ENCODE measurements around the gene UTP14A. TPM values are rescaled to one million over a fixed set of nuclear protein-coding genes. Genes with fewer than 3 reads are reported as not detected.
A peak's percentile ranks its signal among the peaks of the same experiment; 100 is the strongest.

The UTP14A gene
- total and polyA plus RNA-seq, 2 experiments from 2014 or later: 13.3 to 15.9 TPM

- Histone ChIP-seq H3K27me3 (replicated peaks; ENCODE audit: insufficient read depth) (no peaks in the 10 kb centered on the region), H3K4me1 (ENCODE audit: insufficient read depth) (no peaks in the 10 kb centered on the region), H3K9ac (no peak overlapping the region), H4K20me1 (ENCODE audit: insufficient read depth) (no peaks in the 10 kb centered on the region), H3K9me3 (ENCODE audit: low read depth) (no peaks in the 10 kb centered on the region), H3K4me3 (no peak overlapping the region), H3K36me3 (ENCODE audit: low read depth) (no peaks in the 10 kb centered on the region), H3K9me2 (ENCODE audit: insufficient read depth) (no peaks in the 10 kb centered on the region), H3F3A (ENCODE audit: insufficient read depth) (no peaks in the 10 kb centered on the region), H3K79me2 (ENCODE audit: insufficient read depth) (no peaks in the 10 kb centered on the region), H3K27ac (no peak overlapping the region), H2AFZ (no peak overlapping the region), H3K4me2 (ENCODE audit: unreplicated experiment) (no peak overlapping the region)
- WGBS, 2 experiments (ENCODE audit: low coverage in 1 of 2, low lambda C conversion rate in 2 of 2, missing lambda C conversion rate in 2 of 2): 83 to 85% methylated on average over 9 to 10 of the region's 10 CpGs
- no peak for TF ChIP-seq EZH2phosphoT487 (IDR thresholded peaks at IDR 0.05; ENCODE audit: insufficient read depth, low read depth)
- no peak for TF ChIP-seq EZH2 (IDR thresholded peaks at IDR 0.05; ENCODE audit: insufficient read depth, poor library complexity, severe bottlenecking)
- no peak for DNase-seq
- in situ Hi-C loops (cut with MboI): no loop called here
Observed at GRCh38 chrX:129956145-129956544, 50.2 kb downstream of the UTP14A start.

GRCh38 chrX:129956765-129957164 lies 50.8 kb downstream of the UTP14A start:
- Histone ChIP-seq H3K4me3 (peak overlapping the region; percentile 58), H4K20me1 (ENCODE audit: insufficient read depth) (no peaks in the 10 kb centered on the region), H3K9me3 (ENCODE audit: low read depth) (no peaks in the 10 kb centered on the region), H3F3A (ENCODE audit: insufficient read depth) (no peaks in the 10 kb centered on the region), H3K9ac (no peak overlapping the region), H2AFZ (no peak overlapping the region), H3K36me3 (ENCODE audit: low read depth) (no peaks in the 10 kb centered on the region), H3K4me2 (ENCODE audit: unreplicated experiment) (peak overlapping the region; percentile 53), H3K4me1 (ENCODE audit: insufficient read depth) (no peaks in the 10 kb centered on the region), H3K27me3 (replicated peaks; ENCODE audit: insufficient read depth) (no peaks in the 10 kb centered on the region), H3K27ac (no peak overlapping the region), H3K9me2 (ENCODE audit: insufficient read depth) (no peaks in the 10 kb centered on the region), H3K79me2 (ENCODE audit: insufficient read depth) (no peaks in the 10 kb centered on the region)
- TF ChIP-seq EZH2phosphoT487 (IDR thresholded peaks at IDR 0.05; ENCODE audit: insufficient read depth, low read depth) (no peak), EZH2 (IDR thresholded peaks at IDR 0.05; ENCODE audit: insufficient read depth, poor library complexity, severe bottlenecking) (no peak)
- WGBS, 2 experiments (ENCODE audit: low coverage in 1 of 2, low lambda C conversion rate in 2 of 2, missing lambda C conversion rate in 2 of 2): 0 to 4% methylated on average over 5 to 20 of the region's 20 CpGs
- DNase-seq: no peak
- in situ Hi-C loops (cut with MboI): no loop called here

GRCh38 chrX:129957241-129958082 lies 51.5 kb downstream of the UTP14A start:
- Histone ChIP-seq H3K9me2 (ENCODE audit: insufficient read depth) (no peaks in the 10 kb centered on the region), H3F3A (ENCODE audit: insufficient read depth) (no peaks in the 10 kb centered on the region), H3K27ac (no peak overlapping the region), H3K4me1 (ENCODE audit: insufficient read depth) (no peaks in the 10 kb centered on the region), H3K79me2 (ENCODE audit: insufficient read depth) (no peaks in the 10 kb centered on the region), H3K36me3 (ENCODE audit: low read depth) (no peaks in the 10 kb centered on the region), H3K4me3 (peak overlapping the region; percentile 58), H4K20me1 (ENCODE audit: insufficient read depth) (no peaks in the 10 kb centered on the region), H3K4me2 (ENCODE audit: unreplicated experiment) (peak overlapping the region; percentile 53), H3K9me3 (ENCODE audit: low read depth) (no peaks in the 10 kb centered on the region), H2AFZ (peak overlapping the region; percentile 80), H3K27me3 (replicated peaks; ENCODE audit: insufficient read depth) (no peaks in the 10 kb centered on the region), H3K9ac (peak overlapping the region; percentile 43)
- in situ Hi-C loops (cut with MboI): no loop called here
- TF ChIP-seq EZH2 (IDR thresholded peaks at IDR 0.05; ENCODE audit: insufficient read depth, poor library complexity, severe bottlenecking) (no peak), EZH2phosphoT487 (IDR thresholded peaks at IDR 0.05; ENCODE audit: insufficient read depth, low read depth) (no peak)
- DNase-seq: peak; percentile 66
- 22 to 25% methylated on average over 4 to 38 of the region's 56 CpGs for WGBS, 2 experiments (ENCODE audit: low coverage in 1 of 2, low lambda C conversion rate in 2 of 2, missing lambda C conversion rate in 2 of 2)

DNA sequence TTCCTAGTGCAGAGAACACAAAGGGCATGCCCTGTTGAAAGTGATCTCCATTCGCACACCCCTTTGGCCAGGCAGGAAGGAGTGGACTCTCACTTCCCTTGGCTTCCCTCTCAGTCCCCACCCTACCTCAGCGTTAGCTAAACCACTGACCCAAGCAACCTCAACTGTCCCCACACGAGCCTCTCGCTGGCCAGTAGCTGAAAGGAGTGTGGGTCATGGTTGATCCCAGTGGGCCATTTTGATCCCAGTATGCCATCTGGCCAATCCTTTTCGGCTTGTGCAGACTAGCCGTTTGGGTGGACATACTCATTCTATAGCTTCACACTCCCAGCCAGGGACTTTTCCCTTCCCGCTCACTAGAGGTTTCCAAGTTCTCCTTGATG lies 52.1 kb downstream of the UTP14A start:
- H3K4me3 ChIP-seq: no peak overlapping the region
- no peak for TF ChIP-seq EZH2phosphoT487 (IDR thresholded peaks at IDR 0.05; ENCODE audit: insufficient read depth, low read depth)
- TF ChIP-seq EZH2 (IDR thresholded peaks at IDR 0.05; ENCODE audit: insufficient read depth, poor library complexity, severe bottlenecking): no peak
- no peaks in the 10 kb centered on the region for H3K79me2 ChIP-seq (ENCODE audit: insufficient read depth)
- H3K9me3 ChIP-seq (ENCODE audit: low read depth): no peaks in the 10 kb centered on the region
- H4K20me1 ChIP-seq (ENCODE audit: insufficient read depth): no peaks in the 10 kb centered on the region
- H3K9me2 ChIP-seq (ENCODE audit: insufficient read depth): no peaks in the 10 kb centered on the region
- WGBS, 2 experiments (ENCODE audit: low coverage in 1 of 2, low lambda C conversion rate in 2 of 2, missing lambda C conversion rate in 2 of 2): 85 to 87% methylated on average over 7 of the region's 7 CpGs
- in situ Hi-C loops (cut with MboI): no loop called here
- no peak overlapping the region for H2AFZ ChIP-seq
- H3K27me3 ChIP-seq (replicated peaks; ENCODE audit: insufficient read depth): no peaks in the 10 kb centered on the region
- H3F3A ChIP-seq (ENCODE audit: insufficient read depth): no peaks in the 10 kb centered on the region
- no peak overlapping the region for H3K9ac ChIP-seq
- DNase-seq: no peak
- H3K4me1 ChIP-seq (ENCODE audit: insufficient read depth): no peaks in the 10 kb centered on the region
- H3K36me3 ChIP-seq (ENCODE audit: low read depth): no peaks in the 10 kb centered on the region
- no peak overlapping the region for H3K4me2 ChIP-seq (ENCODE audit: unreplicated experiment)
- H3K27ac ChIP-seq: no peak overlapping the region

Data from GM23248 (cell line).